SK-N-SH (cell line): ENCODE measurements around the gene NCOA4. TPM values are rescaled to one million over a fixed set of nuclear protein-coding genes. Genes with fewer than 3 reads are reported as not detected.

ENCODE experiments used
- CTCF ChIA-PET: fragments of 300-600, 350-600 bp; formaldehyde crosslinking; extraction: SDS; loops from one replicate; lab custom pipeline; 2021; lab: Yijun Ruan, JAX
- POLR2A ChIA-PET: fragments of 350-600 bp; sonication (Branson Sonifier 250); formaldehyde crosslinking; extraction: SDS; loops from one replicate; lab custom pipeline; 2020; ENCODE audit warnings: antibody characterized with exemption, inconsistent platforms; lab: Yijun Ruan, JAX
- DNase-seq: peaks from one replicate; pipeline ENCODE4 v3.0.0; 2012
- H2AFZ ChIP-seq: fragments of 200-600 bp; sonication (generic); 2 replicates; pipeline ENCODE4 v1.8.1; 2016; ENCODE audit warnings: antibody characterized with exemption, mild to moderate bottlenecking, low read depth
- H3F3A ChIP-seq: fragments of 200-600 bp; sonication (generic); replicated peaks from 2 replicates; pipeline ENCODE3; 2016; ENCODE audit warnings: antibody characterized with exemption, mild to moderate bottlenecking; ENCODE audit not compliant: insufficient read depth
- H3K27ac ChIP-seq, 2 experiments: fragments of 200-500 bp in 1 of 2; fragments of 200-600 bp in 1 of 2; sonication (Bioruptor generic) in 1 of 2; sonication (generic), shearing (Covaris generic) in 1 of 2; 2 replicates each; pipeline versions ENCODE4 v1.5.1 to v1.6.1; 2014 to 2016; ENCODE audit warnings: low read depth in 2 of 2, inconsistent platforms in 1 of 2, low read length in 1 of 2, mild to moderate bottlenecking in 1 of 2, mixed read lengths in 1 of 2
- H3K27me3 ChIP-seq: fragments of 200-600 bp; sonication (generic), shearing (Covaris generic); 2 replicates; pipeline ENCODE4 v1.6.1; 2016; ENCODE audit warnings: mixed run types; ENCODE audit not compliant: insufficient read depth
- H3K36me3 ChIP-seq, 2 experiments: fragments of 200-500 bp in 1 of 2; fragments of 200-600 bp in 1 of 2; sonication (Bioruptor generic) in 1 of 2; sonication (generic) in 1 of 2; replicated peaks in 1 of 2; 2 replicates each; pipeline versions ENCODE3 to v1.5.1; 2014 to 2016; ENCODE audit warnings: low read length in 1 of 2, mild to moderate bottlenecking in 1 of 2; ENCODE audit not compliant: insufficient read depth in 2 of 2, control insufficient read depth in 1 of 2
- H3K4me1 ChIP-seq, 2 experiments: fragments of 200-500 bp in 1 of 2; fragments of 200-600 bp in 1 of 2; sonication (Bioruptor generic) in 1 of 2; sonication (generic), shearing (Covaris generic) in 1 of 2; 2 replicates each; pipeline versions ENCODE4 v1.5.1 to v1.6.1; 2014 to 2016; ENCODE audit warnings: low read depth in 1 of 2, low read length in 1 of 2, mixed run types in 1 of 2; ENCODE audit not compliant: insufficient read depth in 2 of 2, control insufficient read depth in 1 of 2
- H3K4me2 ChIP-seq: fragments of 200-600 bp; sonication (generic), shearing (Covaris generic); 2 replicates; pipeline ENCODE4 v1.6.1; 2017; ENCODE audit warnings: mixed run types
- H3K4me3 ChIP-seq, 2 experiments: fragments of 200-500 bp in 1 of 2; fragments of 200-600 bp in 1 of 2; sonication (Bioruptor generic) in 1 of 2; sonication (generic), shearing (Covaris generic) in 1 of 2; 2 replicates each; pipeline versions ENCODE4 v1.5.1 to v1.8.1; 2014 to 2016; ENCODE audit warnings: low read depth in 2 of 2, inconsistent platforms in 1 of 2, low read length in 1 of 2, mild to moderate bottlenecking in 1 of 2, mixed read lengths in 1 of 2, moderate library complexity in 1 of 2
- H3K79me2 ChIP-seq: fragments of 200-600 bp; sonication (generic); 2 replicates; pipeline ENCODE4 v1.8.1; 2017; ENCODE audit warnings: mild to moderate bottlenecking; ENCODE audit not compliant: insufficient read depth
- H3K9ac ChIP-seq: fragments of 200-600 bp; sonication (generic); 2 replicates; pipeline ENCODE4 v1.6.1; 2017; ENCODE audit warnings: mixed run types
- H3K9me2 ChIP-seq: fragments of 200-600 bp; sonication (generic); 2 replicates; pipeline ENCODE4 v1.6.1; 2017; ENCODE audit warnings: mixed run types
- H3K9me3 ChIP-seq: fragments of 200-600 bp; sonication (generic); 2 replicates; pipeline ENCODE4 v1.6.1; 2017; ENCODE audit warnings: mixed run types, mild to moderate bottlenecking, moderate library complexity
- H4K20me1 ChIP-seq: fragments of 200-600 bp; sonication (generic); 2 replicates; pipeline ENCODE4 v1.6.1; 2017; ENCODE audit warnings: mild to moderate bottlenecking, mixed run types; ENCODE audit not compliant: insufficient read depth
- CTCF ChIP-seq: fragments of 200-600 bp; sonication (generic); IDR thresholded peaks from 2 replicates; pipeline ENCODE4 v1.6.1; 2017; ENCODE audit warnings: antibody characterized with exemption, mild to moderate bottlenecking, moderate library complexity
- EZH2phosphoT487 ChIP-seq: fragments of 200-600 bp; sonication (generic); IDR thresholded peaks from 2 replicates; pipeline ENCODE4 v1.6.1; 2017; ENCODE audit warnings: low read depth, mixed run types, mild to moderate bottlenecking, antibody characterized with exemption, moderate library complexity, borderline replicate concordance
- FOSL2 ChIP-seq: IDR thresholded peaks from 2 replicates; pipeline ENCODE4 v1.4.0; 2012; ENCODE audit warnings: low read depth, mild to moderate bottlenecking, moderate library complexity, borderline replicate concordance
- FOXJ3 ChIP-seq: sonication (generic); formaldehyde crosslinking; IDR thresholded peaks from 2 replicates; pipeline ENCODE4 v1.5.1; 2020; ENCODE audit warnings: mild to moderate bottlenecking, missing genetic modification reagents
- FOXM1 ChIP-seq: IDR thresholded peaks from 2 replicates; pipeline ENCODE4 v1.4.0; 2012; ENCODE audit warnings: low read depth, mild to moderate bottlenecking
- GATA2 ChIP-seq: sonication (generic); formaldehyde crosslinking; IDR thresholded peaks from 2 replicates; pipeline ENCODE4 v1.5.0; 2020; ENCODE audit warnings: mild to moderate bottlenecking, missing genetic modification reagents
- MXI1 ChIP-seq: IDR thresholded peaks from 2 replicates; pipeline ENCODE4 v1.6.1; 2012; ENCODE audit warnings: mild to moderate bottlenecking, low read depth, low read length, improper control_type of control experiment
- NFIC ChIP-seq: IDR thresholded peaks from 2 replicates; pipeline ENCODE4 v1.4.0; 2012; ENCODE audit warnings: borderline replicate concordance
- NRF1 ChIP-seq: IDR thresholded peaks from 2 replicates; pipeline ENCODE4 v1.6.1; 2012; ENCODE audit warnings: low read depth, mild to moderate bottlenecking, low read length
- PBX3 ChIP-seq: IDR thresholded peaks from 2 replicates; pipeline ENCODE4; 2012
- RCOR1 ChIP-seq: fragments of 150-350 bp; IDR thresholded peaks from 2 replicates; pipeline ENCODE4 v1.6.1; 2017; ENCODE audit warnings: antibody characterized with exemption, low read length
- RFX5 ChIP-seq: IDR thresholded peaks from 2 replicates; pipeline ENCODE4 v1.6.1; 2012; ENCODE audit warnings: mild to moderate bottlenecking, improper control_type of control experiment, low read length
- SMC3 ChIP-seq: IDR thresholded peaks from 2 replicates; pipeline ENCODE4 v1.6.1; 2012; ENCODE audit warnings: low read depth, low read length, improper control_type of control experiment
- TAF1 ChIP-seq: IDR thresholded peaks from 2 replicates; pipeline ENCODE4 v1.6.1; 2012; ENCODE audit warnings: low read depth, mild to moderate bottlenecking, low read length, moderate library complexity, borderline replicate concordance
- TCF12 ChIP-seq: IDR thresholded peaks from 2 replicates; pipeline ENCODE4 v1.4.0; 2012
- TEAD4 ChIP-seq: IDR thresholded peaks from 2 replicates; pipeline ENCODE4 v1.4.0; 2012; ENCODE audit warnings: mild to moderate bottlenecking, borderline replicate concordance; ENCODE audit not compliant: insufficient read depth
- USF2 ChIP-seq: fragments of 150-350 bp; IDR thresholded peaks from 2 replicates; pipeline ENCODE4 v1.6.1; 2017; ENCODE audit warnings: antibody characterized with exemption, low read length, low read depth, borderline replicate concordance
- YY1 ChIP-seq: IDR thresholded peaks from 2 replicates; pipeline ENCODE4 v1.4.0; 2012; ENCODE audit warnings: low read depth, mild to moderate bottlenecking
- ZBTB33 ChIP-seq: IDR thresholded peaks from 2 replicates; pipeline ENCODE4 v1.4.0; 2012; ENCODE audit warnings: low read depth, borderline replicate concordance
- WGBS: methylation state at CpG from one replicate; pipeline ENCODE4 v1.1.6; 2017; ENCODE audit warnings: low lambda C conversion rate; 5-methylcytosine and 5-hydroxymethylcytosine counted together
- polyA plus RNA-seq, 3 experiments: library from polyadenylated mRNA; depleted of rRNA; stranded (reverse); fragments of >200 nt; gene quantifications; 2 replicates each; pipeline ENCODE4 v1.2.3, GENCODE V29; 2012

Gene NCOA4
- polyA plus RNA-seq, 1 of the 3 experiments (the other 2 are of a cell fraction), result 30.3 TPM

GRCh38 chr10:46022978-46023702 lies 7.3 kb downstream of the NCOA4 start (continued):
- TF ChIP-seq CTCF (peak; percentile 49), TEAD4 (no peak), RCOR1 (no peak), GATA2 (CRISPR knock-in tag) (no peak), USF2 (no peak), FOXM1 (no peak), FOXJ3 (no peak), EZH2phosphoT487 (no peak), NFIC (no peak), FOSL2 (peak; percentile 39; the same call in 1 of the 2 replicates), TCF12 (no peak), MXI1 (peak; percentile 75; the same call in 1 of the 2 replicates), PBX3 (0 out of 2 replicates have a peak, but pooled peaks have one; percentile 11), NRF1 (no peak; the same call in 1 of the 2 replicates), RFX5 (no peak), TAF1 (no peak), SMC3 (no peak)

- Histone ChIP-seq H3K9me2 (no peaks in the 10 kb centered on the region), H3K9ac (no peak overlapping the region), H3K4me1 (peaks cover 8 to 22% of the 10 kb centered on the region in 2 experiments), H3K27me3 (no peaks in the 10 kb centered on the region), H3K79me2 (peaks cover 95% of the 10 kb centered on the region), H3K4me2 (no peak overlapping the region), H3F3A (peaks cover 14% of the 10 kb centered on the region), H2AFZ (no peak overlapping the region), H3K9me3 (no peaks in the 10 kb centered on the region), H4K20me1 (peaks cover 30% of the 10 kb centered on the region), H3K36me3 (peaks cover 12 to 17% of the 10 kb centered on the region in 2 experiments), H3K27ac (no peak overlapping the region), H3K4me3 (no peak overlapping the region)
- CTCF ChIA-PET, result no interaction called here
- DNase-seq, result no peak
- POLR2A ChIA-PET, result no interaction called here
- WGBS, result 89% methylated on average over 3 of the region's 3 CpGs
- TF ChIP-seq CTCF (no peak), SMC3 (no peak), YY1 (no peak), ZBTB33 (no peak), FOXM1 (no peak), FOSL2 (no peak)
These were observed 10.1 kb downstream of the NCOA4 start for GRCh38 chr10:46020344-46020657.
